HG03280 (cell line): Measurements from ENCODE around the gene RSAD2.
"Not testable (repeated sequence)": the region's sequence is repeated elsewhere in the genome, so short reads cannot be mapped to it uniquely, and the experiment has no call there.

Experiments
- ATAC-seq: cut with Tn5 transposase; IDR thresholded peaks from one replicate; pipeline ENCODE4 v1.9.1; 2021; ENCODE audit warnings: mild to moderate bottlenecking, moderate library complexity; ENCODE audit not compliant: unreplicated experiment

RSAD2 gene

GRCh38 chr2:6877402-6878304 lies at the start of gene RSAD2:
Gene RSAD2, plus strand, starts transcription at chr2:6877777. Its CDS starts 24 bp downstream, at chr2:6877801.
- peak; percentile 65 for ATAC-seq

DNA sequence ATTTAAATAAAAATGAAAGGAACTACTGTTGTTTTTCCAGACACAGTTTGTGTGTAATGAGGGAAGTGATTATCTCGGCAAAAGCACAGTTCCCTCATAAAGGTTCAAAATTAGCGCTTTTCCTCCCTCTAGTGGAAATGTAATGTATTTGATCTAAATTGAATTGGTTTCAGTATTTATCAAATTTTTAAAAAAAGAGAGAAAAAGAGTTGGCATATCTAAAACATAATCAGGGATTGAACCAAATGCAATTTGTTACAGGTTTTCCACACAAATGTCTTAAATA lies 49.3 kb upstream of the RSAD2 start:
- ATAC-seq, result no peak

GRCh38 chr2:6831229-6831628 lies 46.3 kb upstream of the RSAD2 start:
- no peak for ATAC-seq

DNA sequence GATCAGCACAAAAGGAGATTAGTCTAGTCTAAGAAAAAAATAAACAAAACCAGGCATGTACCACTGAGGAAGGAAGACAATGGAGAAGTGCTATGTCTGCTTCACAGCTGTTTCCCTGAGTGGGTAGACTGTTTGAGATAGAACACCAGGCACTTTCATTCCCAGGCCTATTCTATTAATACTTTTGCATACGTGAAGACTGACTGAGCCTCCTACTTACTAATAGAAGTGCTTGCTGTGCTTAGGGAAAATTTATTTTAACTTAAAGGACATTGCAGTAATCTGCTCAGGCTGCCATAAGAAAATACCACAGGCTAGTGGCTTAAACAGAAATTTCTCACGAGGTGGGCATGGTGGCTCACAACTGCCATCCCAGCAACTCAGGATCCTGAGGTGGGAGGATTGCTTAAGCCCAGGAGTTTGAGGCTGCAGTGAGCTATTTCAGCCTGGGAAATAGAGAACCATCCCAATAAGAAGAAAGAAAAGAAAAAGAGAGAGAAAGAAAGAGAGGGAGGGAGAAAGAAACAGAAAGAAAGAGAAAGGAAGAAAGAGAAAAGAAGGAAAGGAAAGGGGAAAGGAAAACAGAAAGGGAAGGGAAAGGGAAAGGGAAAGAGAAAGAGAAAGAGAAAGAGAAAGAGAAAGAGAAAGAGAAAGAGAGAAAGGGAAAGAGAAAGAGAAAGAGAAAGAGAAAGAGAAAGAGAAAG lies 44.8 kb upstream of the RSAD2 start:
- ATAC-seq, result no peak

GRCh38 chr2:6833300-6833604 lies 44.3 kb upstream of the RSAD2 start:
- ATAC-seq, result no peak

- no peak for ATAC-seq
Observed at GRCh38 chr2:6834163-6834562, 43.4 kb upstream of the RSAD2 start.

GRCh38 chr2:6835467-6835866 lies 42.1 kb upstream of the RSAD2 start:
- ATAC-seq, result no peak

GRCh38 chr2:6838673-6839319 lies 38.8 kb upstream of the RSAD2 start:
- ATAC-seq, result no peak

- ATAC-seq, result no peak
Observed at GRCh38 chr2:6841537-6842287, 35.9 kb upstream of the RSAD2 start.

GRCh38 chr2:6845312-6845711 lies 32.3 kb upstream of the RSAD2 start:
- no peak for ATAC-seq

DNA sequence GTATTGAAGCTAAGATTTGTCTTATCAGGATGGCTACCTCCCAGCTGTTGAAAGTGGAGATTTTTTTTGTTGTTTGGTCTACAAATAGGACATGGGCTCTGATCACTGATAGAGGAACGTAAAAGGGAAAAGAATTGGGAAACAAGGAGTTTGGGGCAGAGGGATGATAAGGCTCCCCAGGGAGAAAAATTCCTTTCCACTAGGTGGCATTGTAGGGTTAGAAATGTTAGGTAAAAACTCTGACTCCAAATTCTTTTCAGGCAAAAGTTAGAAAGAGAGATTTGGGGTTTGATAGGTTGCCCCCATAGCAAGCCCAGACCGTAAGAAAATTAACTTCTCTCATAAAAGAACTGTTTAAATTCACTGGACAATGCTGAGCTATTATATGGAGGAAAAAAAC lies 31.7 kb upstream of the RSAD2 start:
- no peak for ATAC-seq

- no peak for ATAC-seq
Observed at GRCh38 chr2:6846540-6846939, 31.0 kb upstream of the RSAD2 start.

DNA sequence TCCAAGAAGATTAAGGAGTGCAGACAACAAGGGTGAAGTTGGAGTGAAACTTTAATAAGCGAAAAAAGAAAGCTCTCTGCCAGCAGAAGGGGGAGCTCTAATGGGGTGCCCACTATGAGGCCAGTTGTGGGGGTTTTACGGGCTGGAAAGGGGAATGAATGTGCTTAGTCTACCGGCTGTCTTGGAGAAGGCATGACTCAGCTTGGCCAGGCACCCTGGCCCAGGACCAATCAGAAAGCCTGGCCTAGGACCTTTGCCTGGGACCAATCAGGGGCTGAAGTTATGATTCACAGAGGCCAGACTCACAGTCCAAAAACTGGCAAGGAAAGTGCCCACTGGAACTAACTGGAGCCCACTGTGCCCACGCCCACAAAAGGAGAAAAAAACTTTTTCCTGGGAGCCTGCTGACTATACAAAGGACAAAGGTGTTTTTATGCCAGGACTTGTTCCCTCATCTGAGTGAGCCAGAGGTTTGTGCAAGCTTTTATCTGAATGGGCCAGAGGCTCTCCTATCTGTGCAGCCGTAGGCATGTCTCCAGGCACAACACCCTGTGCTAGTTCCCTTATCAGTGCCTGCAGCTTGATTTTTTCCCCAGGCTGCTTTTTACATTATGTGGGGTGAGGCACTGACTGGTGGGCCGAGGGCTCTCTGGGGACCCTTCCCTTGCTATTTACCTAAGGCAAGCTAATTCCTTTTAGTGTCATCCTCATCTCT lies 30.5 kb upstream of the RSAD2 start:
- ATAC-seq, result no peak

- no peak for ATAC-seq
Observed at GRCh38 chr2:6852195-6852594, 25.4 kb upstream of the RSAD2 start.

DNA sequence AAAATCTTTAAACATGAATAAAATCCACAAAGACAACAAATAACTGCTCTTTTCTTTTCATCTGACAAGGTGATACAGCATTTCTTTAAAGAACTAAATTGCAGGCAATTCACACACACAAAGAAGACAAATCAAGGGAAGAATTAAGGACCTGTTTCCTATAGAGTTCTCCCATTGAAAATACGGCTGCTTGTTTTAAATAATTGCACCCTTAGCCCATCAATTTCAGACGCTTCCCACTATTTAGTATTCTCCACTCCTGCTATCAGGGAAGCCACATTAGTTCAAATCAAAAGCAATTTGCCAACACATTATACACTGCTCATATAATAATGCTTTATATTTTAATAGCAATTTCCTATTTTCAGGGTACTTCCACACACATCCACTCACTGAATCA lies 23.2 kb upstream of the RSAD2 start:
- ATAC-seq, result no peak

- no peak for ATAC-seq
Observed at GRCh38 chr2:6855860-6856547, 21.6 kb upstream of the RSAD2 start.

DNA sequence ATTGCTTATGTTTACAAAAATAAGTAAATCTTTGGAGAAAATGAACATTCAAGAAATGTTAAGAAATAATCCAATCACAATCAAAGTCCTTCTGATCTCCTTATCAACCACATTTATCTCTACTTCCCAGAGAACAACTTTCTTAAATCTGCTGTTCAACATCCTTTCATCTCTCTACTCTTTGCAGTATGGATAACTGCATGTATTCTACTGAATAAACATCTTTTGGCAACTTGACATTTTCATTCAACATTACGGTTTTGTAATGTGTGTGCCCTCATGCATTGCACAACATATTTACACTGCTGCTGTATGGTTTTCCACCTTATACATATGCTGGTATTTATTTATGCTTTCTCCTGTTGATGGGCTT lies 21.0 kb upstream of the RSAD2 start:
- no peak for ATAC-seq

DNA sequence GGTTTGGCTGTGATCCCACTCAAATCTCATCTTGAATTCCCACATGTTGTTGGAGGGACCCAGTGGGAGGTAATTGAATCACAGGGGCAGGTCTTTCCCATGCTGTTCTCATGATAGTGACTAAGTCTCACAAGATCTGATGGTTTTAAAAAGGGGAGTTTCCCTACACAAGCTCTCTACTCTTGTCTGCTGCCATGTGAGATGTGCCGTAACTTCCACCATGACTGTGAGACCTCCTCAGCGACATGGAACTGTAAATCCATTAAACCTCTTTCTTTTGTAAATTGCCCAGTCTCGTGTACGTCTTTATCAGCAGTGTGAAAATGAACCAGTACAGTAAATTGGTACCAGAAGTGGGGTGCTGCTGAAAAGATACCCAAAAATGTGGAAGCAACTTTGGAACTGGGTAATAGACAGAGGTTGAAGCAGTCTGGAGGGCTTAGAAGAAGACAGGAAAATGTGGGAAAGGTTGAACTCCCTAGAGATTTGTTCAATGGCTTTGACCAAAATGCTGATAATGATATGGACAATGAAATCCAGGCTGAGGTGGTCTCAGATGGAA lies 19.0 kb upstream of the RSAD2 start:
- not testable (repeated sequence) for ATAC-seq

- no peak for ATAC-seq
Observed at GRCh38 chr2:6860296-6860695, 17.3 kb upstream of the RSAD2 start.

- no peak for ATAC-seq
Observed at GRCh38 chr2:6863792-6864191, 13.8 kb upstream of the RSAD2 start.
